Muscle of arm (tissue), 14 donors: Measurements from ENCODE around the gene CCDC60. TPM values are rescaled to one million over a fixed set of nuclear protein-coding genes. Genes with fewer than 3 reads are reported as not detected.

Experiments used
- DNase-seq: peaks from one replicate; pipeline ENCODE4 v3.0.0-alpha.2; 2013
- long read RNA-seq, 11 donors: transcript quantifications; one replicate each; lab custom pipeline, GENCODE V29; 2026
- polyA plus RNA-seq, 12 donors: library from polyadenylated mRNA; unstranded; fragments of 120-200 nt; gene quantifications; one replicate each; pipeline ENCODE4 v1.2.1, GENCODE V29; 2013; ENCODE audit not compliant: insufficient read length in 12 of 12

The CCDC60 gene, protein sequence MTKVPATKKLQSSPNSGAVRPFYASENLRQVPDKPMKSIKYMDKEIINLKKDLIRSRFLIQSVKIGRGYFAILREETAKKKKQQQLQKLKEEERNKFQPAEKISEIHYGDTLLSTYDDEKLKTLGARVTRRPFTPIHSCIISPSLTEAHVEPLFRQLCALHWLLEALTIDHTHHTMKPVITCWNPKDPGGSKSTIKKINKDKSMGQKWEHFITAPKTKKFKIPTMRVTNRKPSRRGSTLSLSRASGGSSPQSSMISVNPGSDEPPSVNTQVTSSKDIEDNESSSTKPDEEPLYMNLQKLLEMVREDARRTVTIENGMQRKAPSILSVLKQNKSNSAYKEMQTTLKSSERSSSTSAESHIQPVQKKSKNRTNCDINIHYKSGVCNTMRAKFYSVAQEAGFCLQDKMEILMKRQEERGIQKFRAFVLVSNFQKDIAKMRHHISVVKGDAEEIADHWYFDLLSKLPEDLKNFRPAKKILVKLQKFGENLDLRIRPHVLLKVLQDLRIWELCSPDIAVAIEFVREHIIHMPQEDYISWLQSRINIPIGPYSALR
- under 1 TPM in 3 of 12 donors, not detected in 9; 0.13 to 0.37 (median 0.19) TPM for polyA plus RNA-seq
- long read RNA-seq, donor 1: 0 reads
- long read RNA-seq, donor 2: 0 reads
- long read RNA-seq, donor 3: 0 reads
- long read RNA-seq, donor 4: 0 reads
- long read RNA-seq, donor 5: 0 reads
- long read RNA-seq, donor 6: 0 reads
- long read RNA-seq, donor 7: 0 reads
- long read RNA-seq, donor 8: 0 reads
- long read RNA-seq, donor 9: 0 reads
- long read RNA-seq, donor 10: 0 reads
- long read RNA-seq, donor 11: 0 reads

DNA sequence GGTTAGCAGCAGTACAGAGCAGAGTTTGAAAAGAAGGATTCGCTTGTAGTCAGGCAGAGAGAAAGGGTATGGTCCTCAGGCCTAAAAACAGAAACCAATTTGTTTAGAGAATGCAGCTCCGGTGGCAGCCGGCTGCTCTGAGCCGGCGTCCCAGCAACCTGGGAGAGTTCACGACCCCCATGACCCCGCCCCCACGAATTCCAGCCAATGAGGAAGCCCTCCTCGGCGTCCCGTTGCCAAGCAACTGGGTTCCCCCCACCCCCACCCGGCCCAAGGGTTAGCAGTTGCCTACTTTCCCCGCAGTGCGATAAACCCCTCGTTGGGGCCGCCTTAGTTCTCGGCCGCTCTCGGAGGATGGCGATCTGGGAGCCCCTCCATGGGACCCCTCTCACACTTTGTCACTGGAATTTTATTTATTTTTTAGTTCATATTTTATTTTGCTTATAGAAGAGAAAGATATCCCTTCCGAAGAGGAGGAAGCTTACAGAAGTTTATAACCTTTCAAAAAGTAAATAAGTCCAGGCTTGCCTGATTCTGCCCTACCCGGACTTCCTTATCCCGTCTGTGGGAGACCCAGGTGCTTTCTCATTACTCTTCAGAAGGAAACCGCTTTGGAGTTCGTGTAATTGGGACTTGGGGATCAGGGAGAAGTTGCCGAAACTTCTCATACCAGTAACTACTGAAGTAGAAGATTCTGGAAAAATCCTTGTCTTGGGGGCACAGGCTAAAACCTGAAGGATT lies at the start of gene CCDC60:
Gene CCDC60, plus strand, starts transcription at position 300 of the 741 bp plus-strand sequence. CDS start 448 bp downstream, outside the sequence.
- no peak for DNase-seq

DNA sequence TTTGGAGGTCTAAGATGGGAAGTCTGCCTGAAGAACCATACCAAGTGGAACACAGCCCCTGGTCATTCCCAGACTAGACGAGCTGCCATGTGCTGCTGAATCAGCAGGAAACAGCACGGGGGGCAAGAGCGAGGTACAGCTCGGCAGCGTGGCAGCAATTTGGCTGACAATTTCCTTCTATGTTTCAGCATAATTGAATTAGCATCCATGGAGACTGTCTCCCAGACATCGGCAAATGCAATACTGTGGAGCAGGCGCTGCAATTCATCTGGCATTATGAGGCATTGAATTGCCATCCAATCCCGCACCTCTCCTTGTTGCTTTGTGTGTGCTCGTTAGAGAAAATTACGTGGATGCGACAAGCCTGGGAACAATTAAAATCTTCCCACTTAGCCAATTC lies 46.0 kb upstream of the CCDC60 start:
- no peak for DNase-seq

DNA sequence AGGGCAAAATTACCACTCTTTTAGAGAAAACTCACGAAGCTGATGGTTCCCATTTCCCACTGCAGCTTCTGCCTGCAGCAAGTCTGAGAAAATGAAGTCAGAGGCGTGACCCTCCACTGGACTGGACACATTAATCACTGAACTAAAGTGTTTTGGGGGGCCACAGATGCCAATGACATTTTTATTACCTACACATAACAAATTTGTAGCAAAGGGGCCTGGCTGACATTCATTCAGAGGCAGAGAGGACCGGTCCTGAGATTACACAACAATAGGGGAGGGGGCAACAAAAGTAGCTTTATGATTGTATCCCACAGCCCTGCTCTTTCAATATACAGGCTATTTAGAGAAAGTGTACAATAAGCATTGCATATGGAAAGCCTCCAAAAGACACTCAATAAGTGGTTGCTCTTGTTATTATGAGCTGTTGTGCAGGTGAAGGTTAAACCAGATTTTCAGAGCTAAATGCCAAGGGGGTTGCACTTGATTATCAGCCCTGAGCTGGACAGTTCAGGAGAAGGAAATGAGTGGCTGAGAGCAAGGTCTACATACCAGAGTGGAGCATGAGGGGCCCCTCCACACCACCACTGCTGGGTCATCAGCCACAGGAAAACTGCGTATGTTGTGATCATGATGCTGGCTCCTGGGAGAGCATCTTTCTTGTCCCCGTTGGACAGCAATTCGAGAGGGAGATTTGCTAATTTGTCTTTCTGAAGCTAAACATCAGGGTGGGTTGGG lies 41.5 kb upstream of the CCDC60 start:
- no peak for DNase-seq

DNA sequence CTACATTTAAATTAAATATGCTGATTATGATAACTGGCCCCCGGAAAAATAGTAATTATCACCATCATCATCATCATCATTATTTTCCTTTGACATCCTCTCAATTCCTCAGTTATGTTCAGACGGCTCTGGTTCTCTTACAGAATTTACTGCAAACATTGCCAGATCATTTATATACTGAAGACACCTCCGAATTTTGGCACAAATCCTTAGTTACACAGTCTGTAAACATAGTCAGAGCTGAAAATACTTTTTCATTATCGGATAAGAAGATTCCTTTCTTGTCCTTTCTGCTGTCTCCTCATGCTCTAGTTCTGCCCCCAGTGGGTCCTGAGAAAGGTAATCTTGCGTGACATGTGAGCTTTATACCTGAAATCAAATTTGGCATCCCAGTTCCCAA lies 40.3 kb upstream of the CCDC60 start:
- DNase-seq: no peak

DNA sequence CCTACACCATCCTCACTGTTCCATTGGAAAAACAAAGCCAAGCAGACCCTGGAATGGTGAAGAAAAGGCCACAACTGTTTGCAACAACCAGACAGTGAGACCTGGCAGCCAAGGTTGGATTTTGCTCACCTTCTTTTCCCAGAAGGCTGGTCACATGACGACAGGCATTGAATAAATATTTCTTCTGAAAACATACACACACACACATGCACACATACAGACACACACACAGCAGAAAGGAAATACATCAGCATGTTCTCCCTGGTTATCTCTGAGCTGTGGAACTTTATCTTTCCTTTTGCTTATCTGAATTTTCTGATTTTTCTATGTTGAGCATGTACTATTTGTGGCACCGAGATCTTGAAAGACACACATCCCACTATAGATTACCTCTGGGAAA lies 38.0 kb upstream of the CCDC60 start:
- DNase-seq: no peak

DNA sequence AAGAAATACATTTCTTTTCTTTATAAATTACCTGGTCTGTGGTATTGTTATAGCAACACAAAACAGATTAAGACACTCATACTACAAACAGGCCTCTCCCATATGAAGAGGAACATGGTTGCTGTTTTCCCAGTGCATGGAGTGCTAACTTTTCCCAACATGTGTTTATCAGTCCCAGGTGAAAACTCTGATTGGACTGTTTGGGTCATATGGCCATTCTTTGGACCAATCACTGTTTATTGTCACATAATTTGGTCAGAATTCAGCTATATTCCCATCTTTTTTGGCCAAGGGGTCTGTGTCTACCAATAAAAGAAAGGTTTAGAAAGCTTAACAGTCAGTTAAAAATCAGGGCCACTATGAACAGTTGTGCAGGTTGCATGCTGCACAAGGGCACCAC lies 35.4 kb upstream of the CCDC60 start:
- DNase-seq: no peak

DNA sequence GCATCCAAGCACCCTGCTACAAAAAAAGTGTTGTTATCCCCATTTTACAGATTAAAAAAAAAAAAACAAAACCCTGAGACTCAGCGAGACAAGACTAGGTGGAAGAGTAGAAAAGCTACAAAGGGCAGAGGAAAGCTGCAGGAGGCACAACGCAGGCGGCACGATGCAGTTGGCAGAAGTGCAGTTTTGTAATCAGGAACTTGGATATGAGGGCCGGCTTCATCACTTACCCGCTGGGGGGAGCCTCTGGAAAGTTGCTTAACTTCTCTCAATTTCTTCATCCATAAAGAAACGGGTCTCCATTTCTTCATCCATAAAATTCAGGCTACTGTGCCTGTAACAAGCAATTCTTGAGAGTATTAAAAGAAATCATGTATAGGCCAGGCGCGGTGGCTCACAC lies 33.1 kb upstream of the CCDC60 start:
- no peak for DNase-seq

DNA sequence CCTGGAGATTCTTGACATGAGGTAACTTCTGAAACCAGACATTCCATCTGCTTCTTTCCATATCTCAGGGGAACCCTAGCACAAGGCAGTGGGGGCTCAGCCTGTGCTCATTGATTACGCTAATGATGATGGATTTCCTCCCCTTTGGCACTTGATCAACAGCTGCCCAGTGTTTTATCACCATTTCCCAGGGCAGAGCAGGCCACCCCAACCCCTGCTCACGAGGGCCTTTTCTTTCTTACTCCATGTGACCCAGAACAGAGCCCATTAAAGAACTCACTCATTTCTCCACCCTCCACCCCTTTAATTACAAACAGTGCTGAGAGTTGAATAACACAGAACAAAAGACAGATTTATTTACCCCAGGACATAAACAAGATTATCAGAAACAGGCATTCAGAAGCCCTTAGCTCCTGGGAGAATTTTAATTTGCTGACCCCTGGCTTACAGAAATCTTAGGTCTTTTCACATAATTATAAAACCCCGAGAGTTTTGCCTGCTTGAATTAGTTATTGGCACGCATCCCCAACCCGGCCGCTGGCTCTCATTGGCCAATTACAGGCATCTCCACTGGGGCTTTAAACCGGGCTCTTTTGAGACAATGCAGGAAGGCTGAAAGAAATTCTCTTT lies 32.0 kb upstream of the CCDC60 start:
- DNase-seq: no peak

DNA sequence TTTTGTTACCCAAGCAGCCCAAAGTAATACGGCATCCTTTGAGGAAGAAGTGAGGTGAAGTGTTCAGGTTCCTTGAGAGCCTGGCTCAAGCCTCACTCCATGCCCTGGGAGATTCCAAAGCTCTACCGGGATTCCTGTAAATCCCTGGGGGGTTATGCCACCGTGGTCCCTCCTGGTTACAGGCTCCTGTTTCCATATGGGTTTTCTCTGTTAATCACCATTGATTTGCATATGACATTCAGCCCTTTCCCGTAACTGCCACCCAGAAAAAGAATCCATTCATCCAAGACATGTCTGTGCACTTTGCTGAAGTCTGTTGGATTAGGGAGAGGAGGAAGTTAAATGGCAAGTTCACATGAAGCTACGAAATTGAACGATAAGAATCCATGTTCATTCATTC lies 27.9 kb upstream of the CCDC60 start:
- DNase-seq: no peak

DNA sequence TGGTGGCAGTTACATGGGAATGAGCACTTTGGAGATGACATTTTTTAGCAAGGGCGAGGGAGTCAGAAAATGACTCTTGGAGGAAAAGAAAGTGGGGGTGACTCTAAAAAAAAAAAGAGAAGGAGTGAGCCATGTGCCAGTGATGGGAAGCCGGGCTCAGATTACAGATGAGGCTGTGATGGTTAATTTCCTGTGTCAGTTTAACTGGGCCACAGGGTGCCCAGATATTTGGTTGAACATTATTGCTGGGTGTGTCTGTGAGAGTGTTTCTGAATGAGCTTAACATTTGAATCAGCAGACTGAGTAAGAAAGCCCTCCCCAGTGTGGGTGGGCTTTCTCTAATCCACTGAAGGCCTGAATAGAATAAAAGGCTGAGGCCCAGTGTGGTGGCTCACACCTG lies 26.8 kb upstream of the CCDC60 start:
- no peak for DNase-seq

DNA sequence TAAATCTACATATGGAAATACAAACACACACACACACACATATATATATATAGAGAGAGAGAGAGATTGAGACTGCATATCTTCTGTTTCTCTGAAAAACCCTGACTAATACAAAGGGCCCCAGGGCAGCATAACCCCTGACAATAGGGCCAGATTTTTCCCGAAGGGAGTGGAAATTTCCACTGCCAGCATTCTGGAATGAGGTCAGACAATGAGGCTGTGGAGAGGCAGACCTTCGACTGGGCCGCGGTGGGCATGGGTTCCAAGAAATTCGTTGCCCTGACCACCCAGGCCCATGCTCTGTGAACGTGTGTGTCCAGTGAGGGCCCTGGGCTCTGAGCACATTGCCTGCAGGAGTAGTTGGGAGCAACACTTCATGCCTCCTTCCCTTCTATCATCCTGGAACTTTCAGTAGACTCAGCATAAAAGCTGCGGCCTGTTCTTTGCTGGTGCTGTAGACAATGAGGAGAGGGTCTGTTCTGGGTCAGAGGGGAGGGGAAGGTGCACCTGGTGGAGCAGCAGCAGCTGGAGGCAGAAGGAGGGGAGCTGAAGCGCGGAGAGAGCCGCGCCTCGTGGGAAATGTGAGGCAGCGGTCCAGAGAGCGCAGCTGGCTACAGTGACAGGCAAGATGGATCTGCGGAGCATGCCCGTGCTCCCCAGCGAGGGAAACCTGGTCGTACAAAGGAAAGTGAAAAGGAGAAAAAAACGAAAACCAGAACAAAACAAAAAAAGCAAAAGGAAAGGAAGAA lies 25.6 kb upstream of the CCDC60 start:
- peak; percentile 66 for DNase-seq

DNA sequence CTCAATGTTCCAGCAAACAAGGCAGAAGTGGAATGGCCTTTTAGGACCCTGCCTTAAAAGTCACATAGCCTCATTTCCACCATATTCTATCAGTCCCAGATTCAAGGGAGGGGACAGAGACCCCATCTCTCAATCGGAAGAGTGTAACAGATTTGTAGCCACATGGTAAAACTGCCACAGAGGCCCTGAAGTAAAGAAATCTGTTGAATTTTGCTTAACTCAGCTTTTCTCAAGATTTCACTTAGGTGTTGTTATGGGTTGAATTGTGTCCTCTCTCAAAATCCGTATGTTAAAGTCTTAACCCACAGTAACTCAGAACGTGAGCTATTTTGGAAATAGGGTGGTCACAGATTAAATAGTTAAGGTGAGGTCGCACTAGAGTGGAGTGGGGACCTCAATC lies 22.7 kb upstream of the CCDC60 start:
- DNase-seq: no peak

DNA sequence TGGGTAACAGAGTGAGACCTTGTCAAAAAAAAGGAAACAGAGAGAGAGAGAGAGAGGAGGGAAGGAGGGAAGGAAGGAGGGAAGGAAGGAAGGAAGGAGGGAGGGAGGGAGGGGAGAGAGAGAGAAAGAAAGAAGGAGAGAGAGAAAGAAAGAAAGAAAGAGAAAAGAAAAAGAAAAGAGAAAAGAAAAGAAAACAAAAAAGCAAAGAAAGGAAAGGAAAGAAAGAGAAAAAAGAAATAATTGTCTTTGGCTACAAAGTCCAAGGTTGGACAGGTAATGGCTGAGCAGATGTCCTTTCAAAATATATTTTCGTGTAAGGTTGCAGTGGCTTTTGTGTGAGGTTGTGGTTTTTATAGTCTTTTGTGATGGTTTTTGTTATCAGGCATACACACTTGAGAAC lies 21.6 kb upstream of the CCDC60 start:
- DNase-seq: no peak

DNA sequence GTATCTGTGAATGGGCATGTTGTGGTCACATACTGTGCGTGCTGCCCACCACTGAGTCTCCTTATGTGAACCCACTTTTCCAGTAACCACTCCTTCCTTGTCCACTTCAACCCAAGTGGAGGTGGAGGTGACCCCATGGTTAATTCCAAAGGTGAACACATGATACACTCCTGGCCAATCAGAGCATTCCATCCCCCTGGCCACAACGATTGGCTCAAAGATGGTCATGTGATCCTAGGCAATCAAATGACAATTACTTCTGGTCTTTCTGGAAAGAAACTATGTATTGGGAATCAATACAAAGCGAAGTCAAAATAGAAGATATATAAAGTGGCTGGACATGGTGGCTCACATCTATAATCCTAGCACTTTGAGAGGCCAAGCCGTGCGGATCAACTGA lies 20.2 kb upstream of the CCDC60 start:
- no peak for DNase-seq

DNA sequence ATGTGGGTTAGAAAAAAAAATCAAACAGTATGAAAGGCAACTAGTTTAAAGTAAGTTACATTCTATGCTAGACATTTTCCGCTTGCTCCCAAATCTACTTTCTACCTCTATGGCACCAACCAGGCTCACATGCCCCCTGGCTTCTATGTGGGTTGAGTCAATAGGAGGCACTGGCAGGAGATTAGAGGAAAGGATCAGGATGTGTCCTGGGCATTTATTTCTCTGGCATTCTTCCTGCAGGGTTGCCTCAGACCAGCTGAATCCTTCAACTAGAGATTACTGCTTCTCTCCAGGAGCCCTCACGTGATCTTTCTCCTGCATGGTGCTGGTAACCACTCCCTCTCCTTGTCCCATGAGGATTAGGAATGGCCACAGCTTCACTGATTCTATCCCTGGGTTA lies 14.9 kb upstream of the CCDC60 start:
- DNase-seq: no peak

DNA sequence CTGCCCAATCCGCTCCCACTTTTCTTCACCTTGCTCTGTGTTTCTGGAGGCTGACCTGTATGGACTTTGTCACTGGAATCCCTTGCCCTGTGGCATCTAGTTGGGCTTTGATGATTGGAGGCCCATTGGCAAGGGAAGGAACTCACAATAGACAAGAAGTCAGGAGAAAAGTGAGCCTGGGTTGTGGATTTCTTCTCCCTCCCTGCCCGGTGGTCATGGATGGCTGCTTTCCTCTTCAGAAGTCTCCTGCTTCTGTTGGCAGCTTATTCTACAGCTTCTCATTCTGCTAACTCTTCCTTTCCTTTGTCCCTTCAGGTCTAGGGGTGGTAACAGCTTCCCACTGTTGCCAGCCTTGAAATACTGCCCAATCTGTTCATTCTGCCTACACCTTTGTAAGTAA lies 13.9 kb upstream of the CCDC60 start:
- no peak for DNase-seq

DNA sequence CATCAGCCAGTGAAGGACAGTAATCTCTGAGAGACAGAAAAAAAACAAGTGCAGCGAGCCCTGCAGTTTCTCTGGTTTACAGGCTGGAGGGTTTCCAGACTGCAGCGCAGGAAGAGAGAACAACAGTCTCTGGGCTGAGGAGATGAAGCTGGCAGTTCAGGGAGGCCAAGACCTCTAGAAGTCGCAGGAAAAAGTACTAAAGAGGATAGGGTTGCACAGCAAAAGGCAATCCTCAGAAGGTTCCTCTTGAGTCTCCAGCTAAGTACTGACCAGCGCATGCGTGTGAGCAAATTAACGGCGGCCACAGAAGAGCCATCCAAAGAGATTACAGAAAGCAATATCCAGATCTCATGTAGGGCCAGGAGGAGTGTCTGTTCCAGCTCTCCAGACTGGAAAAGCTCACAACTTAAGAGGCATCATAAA lies 12.2 kb upstream of the CCDC60 start:
- no peak for DNase-seq

DNA sequence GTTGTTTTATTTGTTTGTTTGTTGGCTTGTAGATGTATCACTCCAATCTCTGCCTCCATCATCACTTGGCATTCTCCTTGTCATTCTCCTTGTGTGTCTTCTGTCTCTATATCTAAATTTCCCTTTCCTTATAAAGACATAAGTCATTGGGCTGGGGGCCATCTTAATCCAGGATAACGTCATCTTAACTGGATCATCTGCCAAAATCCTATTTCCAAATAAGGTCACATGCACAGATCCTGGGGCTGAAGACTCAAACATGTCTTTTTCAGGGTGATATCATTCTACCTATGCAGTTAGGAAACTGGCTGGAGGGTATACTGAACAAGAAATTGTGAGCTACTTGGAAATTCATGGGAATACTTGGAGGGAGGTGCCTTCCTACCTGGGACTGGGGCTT lies 8.7 kb upstream of the CCDC60 start:
- no peak for DNase-seq

DNA sequence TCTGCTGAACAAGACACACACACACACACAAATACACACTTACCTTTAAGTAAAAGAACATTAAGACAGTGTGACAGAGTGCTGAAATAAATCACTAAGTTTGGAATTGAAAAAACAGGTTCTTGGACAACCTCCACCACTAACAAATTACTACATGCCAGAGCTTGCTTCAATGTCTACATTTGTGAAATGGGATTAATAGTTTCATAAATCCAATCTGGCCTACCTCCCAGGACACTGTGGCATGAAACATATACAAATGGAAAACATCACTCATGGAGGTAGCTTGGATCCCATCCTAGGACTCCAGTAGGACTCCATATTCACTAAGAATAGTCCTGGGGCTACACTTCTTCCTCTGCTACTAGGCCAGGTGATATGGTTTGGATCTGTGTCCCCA lies 8.2 kb upstream of the CCDC60 start:
- no peak for DNase-seq

DNA sequence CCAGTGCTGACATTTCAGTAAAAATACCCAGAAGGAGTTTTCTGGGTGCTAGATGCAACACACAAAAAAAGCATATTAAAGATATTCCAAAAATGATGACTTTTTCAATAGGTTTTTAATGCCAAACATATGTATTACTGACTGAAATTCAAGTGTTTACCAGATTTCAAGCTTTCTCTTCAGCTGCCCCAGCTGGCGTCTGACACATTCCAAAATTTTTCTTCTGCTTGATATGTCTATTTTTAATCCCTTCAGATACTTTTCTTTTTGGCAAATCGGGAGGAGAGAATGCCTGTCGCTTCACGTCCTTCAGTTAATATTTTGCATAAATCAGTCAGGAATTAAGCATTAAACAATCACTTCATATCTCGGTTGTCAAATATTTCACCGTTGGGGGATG lies 7.1 kb upstream of the CCDC60 start:
- peak; percentile 33 for DNase-seq

DNA sequence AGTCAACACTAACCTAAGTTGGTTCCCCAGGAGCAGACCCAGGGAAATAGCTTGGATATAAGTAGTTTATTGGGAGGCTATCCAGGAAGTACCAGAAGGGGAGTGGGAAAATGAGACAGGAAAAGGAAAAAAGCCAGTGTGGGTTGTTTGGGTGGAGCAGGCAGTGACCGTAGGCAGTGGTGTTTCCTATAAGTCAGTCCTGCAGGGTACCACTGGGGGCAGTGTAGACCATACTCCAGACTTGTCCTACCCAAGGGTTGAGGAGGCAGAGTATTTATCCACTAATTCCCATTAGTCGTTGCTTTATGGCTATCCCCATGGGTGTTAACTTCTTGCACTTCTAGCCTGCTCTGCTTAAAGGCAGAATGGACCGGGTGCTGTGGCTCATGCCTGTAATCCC lies 6.4 kb upstream of the CCDC60 start:
- no peak for DNase-seq
